Esophagus muscularis mucosa (tissue), 4 donors: Measurements from ENCODE around the gene RAB5A.

Source experiments
- CTCF ChIP-seq, 3 experiments: fragments of 200-600 bp in 2 of 3; fragments of 450-650 bp in 1 of 3; sonication (generic) in 2 of 3; IDR thresholded peaks; one replicate each; pipeline ENCODE4 v1.5.1; 2017 to 2019; ENCODE audit warnings: antibody characterized with exemption in 3 of 3, mild to moderate bottlenecking in 2 of 3, moderate library complexity in 1 of 3
- EP300 ChIP-seq: sonication (generic); formaldehyde crosslinking; IDR thresholded peaks from one replicate; pipeline ENCODE4 v1.6.1; 2017; ENCODE audit warnings: antibody characterized with exemption
- POLR2A ChIP-seq: fragments of 450-650 bp; IDR thresholded peaks from one replicate; pipeline ENCODE4 v1.6.1; 2017; ENCODE audit warnings: antibody characterized with exemption, moderate library complexity, mild to moderate bottlenecking, low read depth
- POLR2AphosphoS5 ChIP-seq, 2 donors: sonication (generic); formaldehyde crosslinking; IDR thresholded peaks; one replicate each; pipeline ENCODE4 v1.6.1; 2017; ENCODE audit warnings: antibody characterized with exemption in 2 of 2

- no peak for TF ChIP-seq CTCF (IDR thresholded peaks at IDR 0.05)
- TF ChIP-seq EP300 = no peak
- TF ChIP-seq POLR2A = no peak
- TF ChIP-seq POLR2AphosphoS5 (IDR thresholded peaks at IDR 0.05) = no peak
Observed at GRCh38 chr3:20022954-20023622, 76.2 kb downstream of the RAB5A start.
